ENCODE results near the gene RLF.

The RLF gene

DNA sequence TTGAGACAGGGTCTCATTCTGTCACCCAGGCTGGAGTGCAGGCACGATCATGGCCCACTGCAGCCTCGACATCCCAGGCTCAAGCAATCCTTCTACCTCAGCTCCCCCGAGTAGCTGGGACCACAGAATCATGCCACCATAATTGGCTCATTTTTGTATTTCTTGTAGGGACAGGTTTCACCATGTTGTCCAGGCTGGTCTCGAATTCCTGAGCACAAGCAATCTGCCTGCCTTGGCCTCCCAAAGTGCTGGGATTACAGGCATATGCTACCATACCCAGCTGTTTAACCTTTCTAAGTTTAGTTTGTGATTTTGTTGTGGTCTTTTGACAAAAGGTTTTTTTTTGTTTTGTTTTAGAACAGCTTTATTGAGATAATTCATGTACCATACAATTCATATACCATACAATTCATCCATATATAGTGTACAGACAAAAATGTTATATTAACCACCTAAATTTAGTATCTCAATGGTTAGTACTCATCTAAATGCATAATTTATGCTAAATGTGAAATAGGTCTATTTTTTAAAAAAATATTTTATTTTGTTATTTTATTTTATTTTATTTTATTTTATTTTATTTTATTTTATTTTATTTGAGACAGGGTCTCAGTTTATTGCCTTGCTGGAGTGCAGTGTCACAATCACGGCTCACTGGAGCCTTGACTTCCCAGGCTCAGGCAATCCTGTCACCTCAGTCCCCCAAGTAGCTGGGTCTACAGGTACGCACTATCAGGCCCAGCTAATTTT lies 105.8 kb downstream of the RLF start:
- H3K4me3 ChIP-seq (replicated peaks in 1 of 2; ENCODE audit: low read depth in 2 of 2, low read length in 2 of 2) = no peak overlapping the region
- DNase-seq (ENCODE audit: low read depth in 2 of 2) = no peak
- TF ChIP-seq, protein P1, sequence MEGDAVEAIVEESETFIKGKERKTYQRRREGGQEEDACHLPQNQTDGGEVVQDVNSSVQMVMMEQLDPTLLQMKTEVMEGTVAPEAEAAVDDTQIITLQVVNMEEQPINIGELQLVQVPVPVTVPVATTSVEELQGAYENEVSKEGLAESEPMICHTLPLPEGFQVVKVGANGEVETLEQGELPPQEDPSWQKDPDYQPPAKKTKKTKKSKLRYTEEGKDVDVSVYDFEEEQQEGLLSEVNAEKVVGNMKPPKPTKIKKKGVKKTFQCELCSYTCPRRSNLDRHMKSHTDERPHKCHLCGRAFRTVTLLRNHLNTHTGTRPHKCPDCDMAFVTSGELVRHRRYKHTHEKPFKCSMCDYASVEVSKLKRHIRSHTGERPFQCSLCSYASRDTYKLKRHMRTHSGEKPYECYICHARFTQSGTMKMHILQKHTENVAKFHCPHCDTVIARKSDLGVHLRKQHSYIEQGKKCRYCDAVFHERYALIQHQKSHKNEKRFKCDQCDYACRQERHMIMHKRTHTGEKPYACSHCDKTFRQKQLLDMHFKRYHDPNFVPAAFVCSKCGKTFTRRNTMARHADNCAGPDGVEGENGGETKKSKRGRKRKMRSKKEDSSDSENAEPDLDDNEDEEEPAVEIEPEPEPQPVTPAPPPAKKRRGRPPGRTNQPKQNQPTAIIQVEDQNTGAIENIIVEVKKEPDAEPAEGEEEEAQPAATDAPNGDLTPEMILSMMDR (IDR thresholded peaks at IDR 0.05; ENCODE audit: low read depth, low read length) = no peak

- TF ChIP-seq, protein P1 (IDR thresholded peaks at IDR 0.05; ENCODE audit: low read depth, low read length) = no peak
- H3K4me3 ChIP-seq (replicated peaks in 1 of 2; ENCODE audit: low read depth in 2 of 2, low read length in 2 of 2) = no peak overlapping the region
- DNase-seq (ENCODE audit: low read depth in 2 of 2) = peak; percentile 97
These were observed 106.6 kb downstream of the RLF start for GRCh38 chr1:40267767-40268187.

DNA sequence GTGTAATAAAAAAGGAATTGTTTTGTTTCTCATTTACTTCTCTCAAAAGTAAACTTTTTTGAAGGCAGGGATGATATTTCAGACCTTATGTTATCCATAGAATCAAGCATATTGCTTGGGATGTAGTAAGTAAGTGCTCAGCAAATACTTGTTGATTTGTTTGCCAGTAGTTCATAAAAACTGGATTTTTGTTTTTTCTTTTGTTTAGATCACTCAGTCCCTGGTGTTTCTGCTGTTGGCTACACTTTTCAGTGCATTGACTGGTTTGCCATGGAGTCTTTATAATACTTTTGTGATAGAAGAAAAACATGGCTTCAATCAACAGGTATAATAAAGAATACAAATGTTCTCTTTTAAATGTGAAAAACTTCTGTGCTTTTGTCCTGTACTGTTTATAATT lies 107.0 kb downstream of the RLF start:
- no peak for DNase-seq (ENCODE audit: low read depth in 2 of 2)
- no peak overlapping the region for H3K4me3 ChIP-seq (replicated peaks in 1 of 2; ENCODE audit: low read depth in 2 of 2, low read length in 2 of 2)
- TF ChIP-seq, protein P1 (IDR thresholded peaks at IDR 0.05; ENCODE audit: low read depth, low read length) = no peak

GRCh38 chr1:40270152-40270834 lies 109.1 kb downstream of the RLF start:
- TF ChIP-seq, protein P1 (IDR thresholded peaks at IDR 0.05; ENCODE audit: low read depth, low read length) = no peak
- no peak overlapping the region for H3K4me3 ChIP-seq (replicated peaks in 1 of 2; ENCODE audit: low read depth in 2 of 2, low read length in 2 of 2)
- peak in 1 of 2 donors; percentile 16 for DNase-seq (ENCODE audit: low read depth in 2 of 2)

DNA sequence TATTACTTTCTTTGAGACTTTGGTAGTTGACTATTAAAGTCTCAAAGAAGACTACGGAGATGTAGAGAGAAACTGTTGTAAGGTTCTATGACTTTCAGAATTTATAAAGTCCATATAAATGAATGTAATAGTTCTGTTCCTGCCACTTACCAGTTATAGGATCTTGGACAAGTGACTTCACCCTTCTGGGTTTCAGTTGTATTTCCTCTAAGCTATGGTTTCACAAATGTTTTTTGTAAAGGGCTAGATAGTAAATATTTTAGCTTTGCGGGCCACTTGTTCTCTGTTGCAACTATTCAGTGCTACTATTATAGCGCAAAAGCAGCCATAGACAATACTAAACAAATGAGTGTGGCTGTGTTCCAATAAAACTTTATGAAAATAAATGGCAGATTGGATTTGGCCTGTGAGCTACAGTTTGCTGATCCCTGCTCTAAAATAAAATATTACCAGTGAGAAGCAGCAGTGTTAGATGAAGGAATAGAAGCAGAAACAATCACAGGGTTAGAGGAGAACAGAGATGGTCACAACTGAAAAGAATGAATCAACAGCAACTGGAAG lies 111.5 kb downstream of the RLF start:
- TF ChIP-seq, protein P1 (IDR thresholded peaks at IDR 0.05; ENCODE audit: low read depth, low read length) = no peak
- no peak for DNase-seq (ENCODE audit: low read depth in 2 of 2)
- H3K4me3 ChIP-seq (replicated peaks in 1 of 2; ENCODE audit: low read depth in 2 of 2, low read length in 2 of 2) = no peak overlapping the region

DNA sequence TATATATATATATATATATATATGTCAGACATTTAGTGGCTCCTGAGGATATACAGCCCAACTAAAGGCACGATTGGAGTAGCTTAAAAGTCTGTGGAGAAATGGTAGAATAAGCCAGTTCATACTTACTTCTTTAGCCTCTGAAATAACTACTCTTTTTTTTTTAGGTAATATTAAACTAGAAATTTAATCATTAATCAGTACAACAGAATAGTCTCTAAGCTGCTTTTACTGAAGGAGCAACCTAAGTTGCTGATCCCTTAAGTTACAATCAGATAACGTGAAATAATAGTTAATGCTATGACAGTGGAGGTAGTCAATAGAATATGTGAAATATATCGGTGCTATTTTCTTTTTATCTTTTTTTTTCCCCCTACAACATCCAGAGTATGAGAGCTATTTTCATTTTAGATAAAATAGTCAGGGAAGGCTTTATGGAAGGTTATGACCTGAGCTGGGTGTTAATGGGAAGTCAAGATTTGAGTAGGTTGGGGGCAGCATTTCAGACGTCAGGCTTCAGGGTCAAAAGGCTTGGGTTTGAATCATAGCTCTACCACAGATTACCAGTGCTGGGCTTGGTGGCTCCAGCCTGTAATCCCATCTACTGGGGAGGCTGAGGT lies 112.5 kb downstream of the RLF start:
- TF ChIP-seq, protein P1 (IDR thresholded peaks at IDR 0.05; ENCODE audit: low read depth, low read length) = no peak
- H3K4me3 ChIP-seq (replicated peaks in 1 of 2; ENCODE audit: low read depth in 2 of 2, low read length in 2 of 2) = no peak overlapping the region
- no peak for DNase-seq (ENCODE audit: low read depth in 2 of 2)
